ENCODE results near the gene TPM2.
"Not testable (repeated sequence)": the region's sequence is repeated elsewhere in the genome, so short reads cannot be mapped to it uniquely, and the experiment has no call there.

The TPM2 gene

DNA sequence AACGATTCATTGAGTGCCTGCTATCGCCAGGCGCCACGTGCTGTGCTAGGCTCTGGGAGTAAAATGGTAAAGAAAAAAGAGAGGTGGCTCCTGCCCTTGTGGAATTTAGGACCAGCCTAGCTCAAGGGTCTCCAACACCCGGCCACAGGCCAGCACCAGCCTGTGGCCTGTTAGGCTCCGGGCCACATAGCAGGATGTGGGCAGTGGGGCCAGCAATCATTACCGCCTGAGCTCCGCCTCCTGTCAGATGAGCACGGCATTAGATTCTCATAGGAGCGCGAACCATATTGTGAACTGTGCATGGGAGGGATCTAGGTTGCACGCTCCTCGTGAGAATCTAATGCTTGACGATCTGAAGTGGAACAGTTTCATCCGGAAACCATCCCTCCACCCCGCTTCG lies 33.4 kb downstream of the TPM2 start:
- Mint-ChIP-seq H3K4me3 (peak overlapping the region; percentile 86), H3K4me1 (ENCODE audit: low read depth) (peaks cover 55% of the 10 kb centered on the region), H3K27ac (no peak overlapping the region), H3K27me3 (ENCODE audit: low read depth) (peaks cover 6% of the 10 kb centered on the region), H3K36me3 (ENCODE audit: low read depth) (peaks cover 26% of the 10 kb centered on the region), H3K9me3 (no peaks in the 10 kb centered on the region)
- DNase-seq (ENCODE audit: low spot score), result no peak

DNA sequence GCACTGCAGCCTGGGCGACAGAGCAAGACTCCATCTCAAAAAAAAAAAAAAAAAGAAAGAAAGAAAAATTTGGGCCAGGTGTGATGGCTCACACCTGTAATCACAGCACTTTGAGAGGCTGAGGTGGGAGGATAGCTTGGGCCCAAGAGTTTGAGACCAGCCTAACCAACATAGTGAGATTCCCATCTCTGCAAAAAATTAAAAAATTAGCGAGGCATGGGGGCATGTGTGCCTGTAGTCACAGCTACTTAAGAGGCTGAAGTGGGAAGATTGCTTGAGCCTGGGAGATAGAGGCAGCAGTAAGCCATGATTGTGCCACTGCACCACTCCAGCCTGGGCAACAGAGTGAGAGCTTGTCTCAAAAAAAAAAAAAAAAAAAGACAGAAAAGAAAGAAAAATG lies 36.1 kb downstream of the TPM2 start:
- no peak for DNase-seq (ENCODE audit: low spot score)
- Mint-ChIP-seq H3K4me3 (no peak overlapping the region), H3K27ac (no peak overlapping the region), H3K27me3 (ENCODE audit: low read depth) (peaks cover 6% of the 10 kb centered on the region), H3K4me1 (ENCODE audit: low read depth) (peaks cover 47% of the 10 kb centered on the region), H3K9me3 (no peaks in the 10 kb centered on the region), H3K36me3 (ENCODE audit: low read depth) (peaks cover 14% of the 10 kb centered on the region)

DNA sequence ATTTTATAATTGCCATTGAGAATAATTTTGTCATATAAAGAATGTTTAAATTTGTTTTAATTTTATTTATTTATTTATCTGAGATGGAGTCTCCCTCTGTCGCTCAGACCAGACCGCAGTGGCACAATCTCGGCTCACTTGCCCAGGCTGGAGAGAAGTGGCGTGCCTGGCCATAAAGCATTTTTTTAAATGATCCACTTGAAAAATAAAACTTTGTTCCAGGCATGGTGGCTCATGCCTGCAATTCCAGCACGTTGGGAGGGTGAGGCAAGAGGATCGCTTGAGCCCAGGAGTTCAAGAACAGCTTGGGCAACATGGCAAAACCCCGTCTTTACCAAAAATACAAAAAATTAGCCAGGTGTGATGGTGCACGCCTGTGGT lies 36.9 kb downstream of the TPM2 start:
- peaks cover 20% of the 10 kb centered on the region for H3K36me3 Mint-ChIP-seq (ENCODE audit: low read depth)
- H3K4me1 Mint-ChIP-seq (ENCODE audit: low read depth), result peaks cover 53% of the 10 kb centered on the region
- peaks cover 4% of the 10 kb centered on the region for H3K27me3 Mint-ChIP-seq (ENCODE audit: low read depth)
- peak overlapping the region; percentile 37 for H3K4me3 Mint-ChIP-seq
- no peaks in the 10 kb centered on the region for H3K9me3 Mint-ChIP-seq
- no peak for DNase-seq (ENCODE audit: low spot score)
- no peak overlapping the region for H3K27ac Mint-ChIP-seq

DNA sequence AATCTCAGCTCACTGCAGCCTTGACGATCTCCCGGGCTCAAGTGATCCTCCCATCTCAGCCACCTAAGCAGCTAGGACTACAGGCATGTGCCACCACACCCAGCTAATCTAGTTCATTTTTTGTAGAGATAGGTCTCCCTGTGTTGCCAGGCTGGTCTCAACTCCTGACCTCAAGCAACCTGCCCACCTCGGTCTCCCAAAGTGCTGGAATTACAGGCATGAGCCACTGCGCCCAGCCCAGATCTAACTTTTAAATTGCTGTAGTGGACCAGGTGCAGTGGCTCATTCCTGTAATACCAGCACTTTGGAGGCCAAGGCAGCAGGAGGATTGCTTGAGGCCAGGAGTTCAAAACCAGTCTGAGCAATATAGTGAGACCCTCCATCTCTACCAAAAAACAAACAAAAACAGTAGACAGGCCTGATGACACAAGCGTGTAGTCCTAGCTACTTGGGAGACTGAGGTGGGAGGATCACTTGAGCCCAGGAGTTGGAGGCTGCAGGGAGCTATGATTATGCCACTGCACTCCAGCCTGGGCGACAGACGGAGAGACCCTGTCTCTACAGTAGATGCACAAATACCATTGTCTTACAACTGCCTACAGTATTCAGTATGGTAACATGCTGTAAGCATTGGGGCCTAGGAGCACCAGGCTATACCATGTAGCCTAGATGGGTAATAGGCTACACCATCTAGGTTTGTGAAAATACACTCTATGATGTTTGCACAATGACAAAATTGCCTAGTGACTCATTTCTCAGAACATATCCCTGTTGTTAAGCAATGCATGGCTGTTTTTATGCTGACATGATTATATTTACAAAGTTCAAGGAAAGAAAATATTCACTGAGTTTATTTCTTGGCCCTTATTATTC lies 37.5 kb downstream of the TPM2 start:
- peaks cover 52% of the 10 kb centered on the region for H3K4me1 Mint-ChIP-seq (ENCODE audit: low read depth)
- peak overlapping the region; percentile 100 for H3K4me3 Mint-ChIP-seq
- peak overlapping the region; percentile 55 for H3K27ac Mint-ChIP-seq
- DNase-seq (ENCODE audit: low spot score), result no peak
- peaks cover 22% of the 10 kb centered on the region for H3K36me3 Mint-ChIP-seq (ENCODE audit: low read depth)
- no peaks in the 10 kb centered on the region for H3K9me3 Mint-ChIP-seq
- no peaks in the 10 kb centered on the region for H3K27me3 Mint-ChIP-seq (ENCODE audit: low read depth)

DNA sequence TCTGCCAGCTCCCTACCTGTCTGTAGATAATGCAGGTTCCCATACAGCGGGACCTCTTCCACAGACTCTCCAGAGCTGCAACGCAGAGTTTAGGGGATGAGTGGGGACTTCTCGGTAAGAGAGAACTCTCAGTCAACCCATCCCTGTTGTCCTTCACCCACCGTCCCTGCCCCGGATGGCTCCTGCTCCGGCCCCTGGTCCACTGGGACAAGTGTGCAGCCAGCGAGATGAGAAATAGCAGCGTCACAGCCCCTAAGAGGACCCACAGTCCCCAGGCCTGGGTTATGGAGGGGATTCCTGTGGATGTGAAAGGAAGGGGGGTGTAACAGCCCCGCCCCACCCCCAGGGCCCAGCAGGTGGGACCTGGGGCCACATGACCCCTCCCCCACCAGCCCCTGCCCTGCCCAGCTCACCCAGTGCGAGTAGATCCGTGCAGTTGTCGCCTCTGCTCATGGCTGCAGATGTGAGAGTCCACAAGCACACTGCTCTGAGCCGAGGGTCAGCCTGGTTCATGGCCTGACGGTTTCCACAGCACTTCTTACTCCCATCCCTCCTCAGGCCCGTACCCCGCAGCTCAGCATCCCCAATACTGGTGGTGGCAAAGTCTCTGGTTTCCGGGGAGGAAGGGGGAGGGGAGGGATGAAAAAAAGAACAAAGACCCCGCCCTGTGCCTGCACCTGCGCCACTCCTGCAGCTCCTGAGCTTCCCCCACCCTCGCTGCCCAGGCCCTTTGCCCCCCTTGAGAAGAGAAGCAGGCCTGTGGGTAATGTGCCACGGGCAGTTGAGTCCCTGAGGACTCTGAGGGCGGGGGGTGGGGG lies 39.2 kb downstream of the TPM2 start, which contains the start of gene SIT1:
Gene SIT1, minus strand, starts transcription at position 591 of the 818 bp plus-strand sequence. Its CDS starts 78 bp downstream, at position 513.
- H3K9me3 Mint-ChIP-seq, result no peaks in the 10 kb centered on the region
- peak within 1 kb of the TSS; percentile 98 for H3K27ac Mint-ChIP-seq
- peaks cover 40% of the 10 kb centered on the region for H3K4me1 Mint-ChIP-seq (ENCODE audit: low read depth)
- peak within 1 kb of the TSS; percentile 100 for H3K4me3 Mint-ChIP-seq
- H3K36me3 Mint-ChIP-seq (ENCODE audit: low read depth), result peaks cover 26% of the 10 kb centered on the region
- DNase-seq (ENCODE audit: low spot score), result peak; percentile 36
- no peaks in the 10 kb centered on the region for H3K27me3 Mint-ChIP-seq (ENCODE audit: low read depth)

DNA sequence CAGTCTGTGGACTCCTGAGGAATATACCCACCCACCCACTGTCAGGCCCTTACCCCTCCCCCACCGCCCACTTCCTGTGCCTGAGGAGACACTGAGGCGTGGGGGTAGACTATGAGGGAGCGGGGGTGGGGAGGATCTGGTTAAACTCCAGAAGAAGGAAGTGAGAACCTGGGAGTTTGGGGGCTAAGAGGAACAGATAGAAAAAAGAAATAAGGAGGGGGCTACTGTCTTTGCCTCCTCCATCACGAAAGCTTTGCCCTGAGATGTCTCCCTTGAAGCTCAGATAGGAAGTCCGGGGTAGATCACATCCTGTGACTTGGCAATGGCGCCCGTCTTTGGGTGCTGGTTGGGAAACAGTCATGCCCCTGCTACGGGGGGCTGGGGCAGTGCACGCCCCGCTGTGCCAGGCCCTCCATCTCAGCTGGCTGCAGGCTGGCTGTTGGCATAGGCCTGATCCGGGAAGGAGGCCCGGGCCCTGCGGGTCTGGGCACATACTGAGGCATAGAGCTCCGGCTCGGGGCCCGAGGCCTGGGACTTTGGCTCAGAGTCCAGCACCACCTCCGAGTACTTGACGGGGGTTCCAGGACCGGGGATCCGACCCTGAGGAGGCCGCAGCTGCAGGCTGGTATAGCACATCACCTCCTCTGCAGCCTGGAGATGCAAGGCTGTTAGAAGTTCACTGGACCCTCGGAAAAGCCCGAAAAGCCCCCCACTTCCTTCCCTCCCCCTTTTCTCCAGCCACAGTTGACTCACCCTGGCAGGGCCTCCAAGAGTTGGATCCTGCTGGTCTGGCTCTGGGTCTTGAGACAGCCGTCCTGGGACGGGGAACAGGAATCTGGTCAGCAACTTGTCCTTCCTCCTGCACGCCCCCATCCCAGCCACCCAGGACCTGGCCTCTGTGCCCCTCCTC lies 40.0 kb downstream of the TPM2 start:
- H3K4me1 Mint-ChIP-seq (ENCODE audit: low read depth), result peaks cover 43% of the 10 kb centered on the region
- peak; percentile 52 for DNase-seq (ENCODE audit: low spot score)
- H3K36me3 Mint-ChIP-seq (ENCODE audit: low read depth), result peaks cover 26% of the 10 kb centered on the region
- no peaks in the 10 kb centered on the region for H3K27me3 Mint-ChIP-seq (ENCODE audit: low read depth)
- H3K4me3 Mint-ChIP-seq, result peak overlapping the region; percentile 100
- H3K9me3 Mint-ChIP-seq, result no peaks in the 10 kb centered on the region
- H3K27ac Mint-ChIP-seq, result peak overlapping the region; percentile 98

DNA sequence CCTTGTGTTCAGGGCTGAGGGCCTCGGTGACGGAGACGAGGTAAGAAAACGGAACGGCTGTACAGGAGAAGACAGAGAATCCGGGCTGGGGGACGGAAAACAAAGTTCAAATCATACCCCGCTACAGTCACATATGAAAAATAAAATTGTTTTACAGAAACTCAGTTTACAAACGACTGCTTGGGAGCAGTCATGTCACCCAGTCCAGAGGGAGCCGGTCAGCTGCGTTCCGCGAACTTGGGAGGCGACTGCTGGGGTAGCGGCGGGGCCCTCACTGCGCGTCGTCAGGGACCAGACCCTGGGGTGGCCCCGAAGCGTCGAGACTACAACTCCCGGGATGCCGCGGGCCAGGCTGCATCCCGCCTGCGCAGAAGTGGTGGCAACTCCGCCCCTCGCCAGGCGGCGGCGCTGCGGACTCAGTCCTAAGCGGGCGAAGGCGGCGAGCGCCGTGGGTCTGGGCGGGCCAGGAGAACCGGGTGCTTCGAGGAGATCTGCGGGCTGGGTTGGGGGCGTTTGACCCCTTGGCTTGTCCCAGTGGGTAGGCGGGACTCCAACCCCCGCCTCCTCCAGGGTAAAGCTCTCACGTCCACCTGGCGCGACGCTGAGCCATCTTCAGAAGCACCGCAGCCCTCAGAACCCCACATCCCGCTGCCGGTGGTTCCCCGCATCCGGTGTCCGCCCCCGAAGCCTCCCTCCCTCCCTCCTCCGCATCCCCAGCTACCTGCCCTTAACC lies 43.0 kb downstream of the TPM2 start:
- Mint-ChIP-seq H3K27ac (peak overlapping the region; percentile 98), H3K36me3 (ENCODE audit: low read depth) (peaks cover 39% of the 10 kb centered on the region), H3K27me3 (ENCODE audit: low read depth) (no peaks in the 10 kb centered on the region), H3K9me3 (no peaks in the 10 kb centered on the region), H3K4me1 (ENCODE audit: low read depth) (peaks cover 44% of the 10 kb centered on the region), H3K4me3 (peak overlapping the region; percentile 100)
- DNase-seq (ENCODE audit: low spot score), result peak; percentile 94

DNA sequence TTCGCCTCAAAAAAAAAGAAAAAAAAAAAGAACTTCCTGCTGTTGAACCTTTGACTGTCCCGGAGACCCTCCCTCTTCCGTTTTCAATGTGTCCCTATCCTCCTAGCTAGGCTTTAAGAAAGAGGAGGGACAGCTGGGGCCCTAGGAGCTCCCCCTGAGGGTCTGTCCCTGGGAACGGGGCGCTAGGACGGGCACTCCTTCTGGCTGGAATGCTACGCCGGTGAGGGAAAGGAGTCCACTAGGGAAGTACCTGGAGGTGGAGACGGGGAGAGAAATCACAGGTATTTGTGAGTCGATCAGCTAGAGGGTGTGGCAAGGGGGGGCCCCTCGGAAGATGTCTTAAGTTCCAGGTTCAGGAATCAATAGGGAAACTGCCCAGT lies 43.6 kb downstream of the TPM2 start:
- peaks cover 43% of the 10 kb centered on the region for H3K4me1 Mint-ChIP-seq (ENCODE audit: low read depth)
- H3K4me3 Mint-ChIP-seq, result peak overlapping the region; percentile 100
- DNase-seq (ENCODE audit: low spot score), result no peak
- H3K27me3 Mint-ChIP-seq (ENCODE audit: low read depth), result no peaks in the 10 kb centered on the region
- H3K9me3 Mint-ChIP-seq, result peaks cover 3% of the 10 kb centered on the region
- peaks cover 45% of the 10 kb centered on the region for H3K36me3 Mint-ChIP-seq (ENCODE audit: low read depth)
- peak overlapping the region; percentile 98 for H3K27ac Mint-ChIP-seq

DNA sequence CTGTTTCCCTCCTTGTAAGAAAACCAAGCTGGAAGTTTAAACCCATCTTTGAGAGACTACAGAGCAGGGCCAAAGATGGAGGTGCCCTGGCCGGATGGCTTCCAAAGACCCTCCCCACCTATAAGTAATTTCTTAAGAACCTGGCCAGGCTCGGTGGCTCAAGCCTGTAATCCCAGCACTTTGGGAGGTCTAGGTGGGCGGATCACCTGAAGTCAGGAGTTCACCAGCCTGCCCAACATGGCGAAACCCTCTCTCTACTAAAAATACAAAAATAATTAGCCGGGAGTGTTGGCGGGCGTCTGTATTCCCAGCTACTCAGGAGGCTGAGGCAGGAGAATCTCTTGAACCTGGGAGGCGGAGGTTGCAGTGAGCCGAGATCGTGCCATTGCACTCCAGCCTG lies 44.0 kb downstream of the TPM2 start:
- peaks cover 49% of the 10 kb centered on the region for H3K36me3 Mint-ChIP-seq (ENCODE audit: low read depth)
- not testable (repeated sequence) for H3K27me3 Mint-ChIP-seq (ENCODE audit: low read depth); H3K9me3 Mint-ChIP-seq; DNase-seq (ENCODE audit: low spot score)
- peak overlapping the region; percentile 100 for H3K4me3 Mint-ChIP-seq
- H3K4me1 Mint-ChIP-seq (ENCODE audit: low read depth), result peaks cover 39% of the 10 kb centered on the region
- peak overlapping the region; percentile 98 for H3K27ac Mint-ChIP-seq

DNA sequence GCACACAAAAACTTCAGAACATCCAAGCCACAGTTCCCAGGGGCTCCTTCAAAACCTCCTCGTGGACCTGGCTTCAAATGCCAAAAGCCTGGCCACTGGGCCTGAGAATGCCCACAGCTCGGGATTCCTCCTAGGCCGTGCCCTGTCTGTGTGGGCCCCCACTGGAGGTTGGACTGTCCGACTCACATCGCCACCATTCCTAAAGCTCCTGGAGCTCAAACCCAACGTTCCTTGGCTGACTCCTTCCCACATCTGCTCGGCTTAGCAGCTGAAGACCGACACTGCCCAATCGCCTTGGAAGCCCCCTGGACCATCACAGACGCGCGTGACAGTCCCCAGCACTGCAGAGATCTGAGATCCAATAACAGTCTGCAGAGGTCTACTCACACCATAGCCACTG lies 46.7 kb downstream of the TPM2 start:
- H3K27ac Mint-ChIP-seq, result no peak overlapping the region
- H3K4me3 Mint-ChIP-seq, result no peak overlapping the region
- peaks cover 12% of the 10 kb centered on the region for H3K9me3 Mint-ChIP-seq
- DNase-seq (ENCODE audit: low spot score), result no peak
- peaks cover 42% of the 10 kb centered on the region for H3K4me1 Mint-ChIP-seq (ENCODE audit: low read depth)
- peaks cover 46% of the 10 kb centered on the region for H3K36me3 Mint-ChIP-seq (ENCODE audit: low read depth)
- H3K27me3 Mint-ChIP-seq (ENCODE audit: low read depth), result no peaks in the 10 kb centered on the region

DNA sequence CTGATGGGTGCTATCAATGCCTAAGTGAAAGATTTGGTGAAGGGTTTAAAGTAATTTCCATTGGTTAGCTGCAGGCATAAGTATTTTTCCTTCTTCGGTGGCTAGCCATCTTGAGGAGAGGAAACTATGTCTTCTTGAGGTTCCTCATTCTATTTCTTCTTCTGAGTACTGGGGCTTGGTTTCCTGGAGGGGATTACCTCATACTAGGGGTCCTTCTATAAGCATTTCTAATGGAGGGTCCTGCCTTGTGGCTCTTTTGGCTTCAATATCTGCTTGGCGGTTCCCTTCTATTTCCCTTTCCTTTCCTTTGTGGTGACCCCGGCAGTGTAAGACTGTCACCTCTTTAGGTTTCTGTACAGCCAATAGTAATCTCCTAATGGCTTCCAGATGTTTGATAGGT lies 48.2 kb downstream of the TPM2 start:
- Mint-ChIP-seq H3K9me3 (peaks cover 12% of the 10 kb centered on the region), H3K4me1 (ENCODE audit: low read depth) (peaks cover 42% of the 10 kb centered on the region), H3K36me3 (ENCODE audit: low read depth) (peaks cover 41% of the 10 kb centered on the region)
- H3K27me3 Mint-ChIP-seq (ENCODE audit: low read depth); H3K27ac Mint-ChIP-seq; H3K4me3 Mint-ChIP-seq; DNase-seq (ENCODE audit: low spot score): not testable (repeated sequence)

DNA sequence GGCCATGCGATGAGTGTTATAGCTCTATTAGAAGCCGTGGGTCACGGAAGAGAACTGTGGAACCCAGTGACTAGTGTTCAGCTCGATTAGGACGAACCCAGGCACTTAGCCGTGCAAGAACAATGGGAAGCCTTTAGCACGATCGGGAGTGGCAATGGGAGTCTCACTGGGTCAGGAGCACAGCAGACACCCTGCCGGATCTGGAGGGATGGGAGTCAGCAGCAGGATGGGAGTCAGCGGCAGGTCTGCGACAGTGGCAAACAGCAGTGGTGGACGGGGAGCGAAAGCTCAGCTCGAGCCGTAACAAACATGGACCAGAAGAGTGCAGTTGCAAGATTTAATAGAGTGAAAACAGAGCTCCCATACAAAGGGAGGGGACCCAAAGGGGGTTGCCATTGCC lies 49.3 kb downstream of the TPM2 start:
- Mint-ChIP-seq H3K27ac (peak overlapping the region; percentile 38), H3K4me1 (ENCODE audit: low read depth) (peaks cover 47% of the 10 kb centered on the region), H3K36me3 (ENCODE audit: low read depth) (peaks cover 39% of the 10 kb centered on the region), H3K9me3 (peaks cover 12% of the 10 kb centered on the region)
- not testable (repeated sequence) for DNase-seq (ENCODE audit: low spot score); H3K4me3 Mint-ChIP-seq; H3K27me3 Mint-ChIP-seq (ENCODE audit: low read depth)

DNA sequence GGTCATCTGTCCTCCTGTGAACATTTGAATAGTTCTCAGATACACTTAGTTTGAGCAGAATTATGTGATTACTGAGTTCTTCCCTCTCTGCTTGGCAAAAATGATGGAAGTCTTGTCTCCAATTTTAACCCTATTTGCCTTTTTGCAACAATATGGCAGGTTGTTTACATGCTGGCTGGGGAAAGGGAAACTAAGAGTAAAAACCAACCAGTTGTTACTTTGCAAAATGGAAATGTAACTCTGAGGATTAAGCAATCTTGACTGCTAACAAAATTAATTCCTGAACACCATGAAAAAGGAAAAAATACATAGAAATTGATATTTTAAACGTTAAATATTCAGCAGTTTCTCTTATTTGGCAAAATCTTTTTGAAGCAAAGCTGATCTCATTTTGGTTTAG lies 50.1 kb downstream of the TPM2 start:
- peaks cover 12% of the 10 kb centered on the region for H3K9me3 Mint-ChIP-seq
- H3K4me1 Mint-ChIP-seq (ENCODE audit: low read depth), result peaks cover 48% of the 10 kb centered on the region
- peak overlapping the region; percentile 51 for H3K4me3 Mint-ChIP-seq
- peaks cover 37% of the 10 kb centered on the region for H3K36me3 Mint-ChIP-seq (ENCODE audit: low read depth)
- no peak for DNase-seq (ENCODE audit: low spot score)
- no peaks in the 10 kb centered on the region for H3K27me3 Mint-ChIP-seq (ENCODE audit: low read depth)
- peak overlapping the region; percentile 84 for H3K27ac Mint-ChIP-seq

Measured in T-helper 2 cell treated with Interferon-gamma antibody and Interleukin-4, amounts not matched to agents 5 μg/mL and 100 μg/mL, for 36 hours (primary cell).